GM13977 (cell line): Measurements from ENCODE around the gene GOLT1A.

Experiments
- DNase-seq: peaks from one replicate; pipeline ENCODE4 v3.0.0; 2012; ENCODE audit warnings: low spot score
- CTCF ChIP-seq: IDR thresholded peaks from 2 replicates; pipeline ENCODE4 v1.5.1; 2012; ENCODE audit warnings: mild to moderate bottlenecking, control low read depth; ENCODE audit not compliant: insufficient read depth; ENCODE audit errors: extremely low read depth, missing control alignments
- in situ Hi-C: fragments of 300-500 bp; cut with MboI; formaldehyde crosslinking; loops from one replicate; pipeline ENCODE4 v1.12.0; 2022; ENCODE audit warnings: low sequenced_read_pairs, low pct_unique_long_range_greater_than_20kb, mixed read lengths, inconsistent platforms; ENCODE audit not compliant: unreplicated experiment

Gene GOLT1A

GRCh38 chr1:204177133-204177532, 36.7 kb downstream of the GOLT1A start:
- no peak for TF ChIP-seq CTCF
- in situ Hi-C loops: no loop called here
- DNase-seq: no peak

DNA sequence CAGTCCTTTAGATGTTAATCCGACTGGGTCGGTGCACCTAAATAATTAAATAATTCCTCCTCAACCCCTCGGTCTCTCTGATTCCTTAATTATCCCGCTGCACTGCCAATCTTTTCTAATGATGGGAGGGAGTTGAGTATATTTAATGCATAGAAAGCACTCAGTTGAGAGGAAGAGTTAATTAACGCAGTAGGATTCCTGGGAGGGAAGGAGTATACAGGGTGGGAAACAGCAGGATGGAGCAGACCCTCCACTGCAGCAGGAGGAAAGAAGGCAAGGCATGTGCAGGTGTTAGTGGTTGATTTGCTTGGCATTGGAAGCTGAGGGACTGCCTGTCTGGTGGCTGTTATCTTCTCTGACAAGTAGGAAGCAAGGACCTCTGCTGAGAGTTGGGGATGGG, 37.7 kb downstream of the GOLT1A start:
- in situ Hi-C loops: no loop called here

GRCh38 chr1:204174958-204175357, 38.8 kb downstream of the GOLT1A start:
- TF ChIP-seq CTCF: no peak
- in situ Hi-C loops: loop anchor here (25.0 kb wide), 1 partner anchor 212 kb away; no protein-coding TSS in a partner anchor
- DNase-seq: no peak

More for the DNA sequence above, 37.7 kb downstream of the GOLT1A start:
- DNase-seq: no peak
- no peak for TF ChIP-seq CTCF

DNA sequence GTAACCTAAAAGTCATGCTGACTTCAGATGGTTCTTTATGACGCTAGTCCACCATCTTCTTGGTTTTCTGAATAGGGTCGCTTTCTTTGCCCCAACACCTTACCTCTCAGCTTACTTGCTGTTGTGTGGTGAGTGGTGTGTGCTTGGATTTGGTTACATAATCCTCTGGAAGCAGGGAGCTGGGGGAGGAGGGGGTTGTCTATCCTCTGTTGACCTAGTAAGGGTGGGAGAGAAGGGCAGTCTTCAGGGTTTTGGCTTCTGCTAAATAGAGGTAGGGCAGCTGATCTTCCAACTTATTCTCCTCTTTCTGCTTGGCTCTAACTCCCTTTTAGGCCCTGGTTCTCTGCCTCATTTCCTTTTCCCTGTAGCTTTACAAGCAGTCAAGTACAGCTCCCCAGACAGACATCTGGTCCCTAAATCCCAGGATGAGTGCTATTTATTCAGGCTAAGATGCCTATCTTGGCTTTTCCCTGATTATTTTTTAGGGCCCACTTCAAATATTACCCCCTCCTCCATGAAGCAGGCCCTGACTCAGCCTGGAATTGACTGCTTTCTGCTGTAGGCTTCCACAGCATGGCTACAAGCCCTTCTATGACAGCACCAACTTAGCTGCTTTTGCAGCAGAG, 41.3 kb downstream of the GOLT1A start:
- in situ Hi-C loops: loop anchor here (25.0 kb wide), 1 partner anchor 215 kb away; no protein-coding TSS in a partner anchor
- no peak for TF ChIP-seq CTCF
- DNase-seq: no peak

DNA sequence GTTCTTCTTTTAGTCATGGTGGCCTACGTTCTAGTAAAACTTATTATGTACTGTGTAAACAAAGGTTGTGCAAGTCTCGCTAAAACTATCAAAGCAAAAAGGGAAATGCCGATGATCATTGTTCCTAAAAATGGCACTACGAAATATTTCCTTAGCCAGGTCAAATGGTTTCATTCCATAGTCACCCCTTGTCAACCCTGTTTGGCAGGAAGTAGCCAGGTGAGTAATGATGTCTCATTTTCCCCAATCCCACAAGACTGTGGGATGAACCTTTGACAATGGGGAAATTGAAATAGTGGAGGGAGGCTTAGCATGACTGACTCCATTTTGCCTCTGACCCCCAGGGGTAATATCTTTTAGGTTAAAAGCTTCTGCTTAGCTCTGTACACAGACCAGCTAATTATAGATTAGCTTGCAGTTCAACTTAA, 42.0 kb downstream of the GOLT1A start:
- no peak for DNase-seq
- TF ChIP-seq CTCF: no peak
- in situ Hi-C loops: loop anchor here (25.0 kb wide), 1 partner anchor 216 kb away; no protein-coding TSS in a partner anchor

GRCh38 chr1:204170494-204171155, 43.2 kb downstream of the GOLT1A start:
- TF ChIP-seq CTCF: no peak
- in situ Hi-C loops: loop anchor here (25.0 kb wide), 1 partner anchor 217 kb away; no protein-coding TSS in a partner anchor
- DNase-seq: no peak
